GM12891 (cell line): Measurements from ENCODE around the gene MPHOSPH9.

ENCODE experiments used
- POLR2A ChIP-seq: IDR thresholded peaks from 2 replicates; pipeline ENCODE4 v1.6.1; 2011; ENCODE audit warnings: low read depth, low read length, control low read depth
- POLR2AphosphoS5 ChIP-seq: IDR thresholded peaks from 2 replicates; pipeline ENCODE4 v1.6.1; 2011; ENCODE audit warnings: low read depth, low read length, control low read depth

GRCh38 chr12:123149501-123150274 is 83.3 kb downstream of the MPHOSPH9 start:
- no peak for TF ChIP-seq POLR2AphosphoS5
- TF ChIP-seq POLR2A = no peak
